ENCODE measurements around the gene TEF.

Gene TEF

DNA sequence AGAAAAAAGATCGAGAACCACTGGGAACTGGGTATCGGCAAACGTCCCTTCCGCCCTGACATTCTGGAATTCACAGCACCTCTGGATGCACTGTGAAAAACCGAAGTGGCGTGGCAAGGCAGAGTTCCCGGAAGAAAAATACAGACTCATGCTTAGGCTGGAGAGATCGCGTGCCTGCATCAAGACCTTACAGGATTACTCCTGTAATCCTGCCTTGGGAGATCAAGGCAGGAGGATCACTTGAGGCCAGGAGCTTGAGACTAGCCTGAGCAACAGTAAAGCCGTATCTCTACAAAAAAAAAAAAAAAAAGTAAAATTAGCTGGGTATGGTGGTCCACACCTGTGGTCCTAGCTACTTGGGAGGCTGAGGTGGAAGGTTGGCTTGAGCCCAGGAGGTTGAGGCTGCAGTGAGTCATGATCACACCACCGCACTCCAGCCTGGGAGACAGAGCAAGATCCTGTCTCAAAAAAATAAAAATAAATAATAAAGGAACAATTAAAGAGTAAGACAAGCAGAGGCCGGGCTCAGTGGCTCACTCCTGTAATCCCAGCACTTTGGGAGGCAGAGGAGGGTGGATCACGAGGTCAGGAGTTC is 19.9 kb upstream of the TEF start:
- Histone ChIP-seq H3K79me2 (ENCODE audit: insufficient read depth, low read length) (no peaks in the 10 kb centered on the region), H3F3A (ENCODE audit: low read depth) (no peaks in the 10 kb centered on the region), H3K4me2 (ENCODE audit: low read depth, low read length, poor library complexity, severe bottlenecking) (no peak overlapping the region), H3K9me3 (ENCODE audit: insufficient read depth, low read depth, low read length) (no peaks in the 10 kb centered on the region), H3K9ac (ENCODE audit: low read depth, low read length, poor library complexity, severe bottlenecking) (no peak overlapping the region), H3K9me2 (replicated peaks; ENCODE audit: low read depth, low read length) (no peaks in the 10 kb centered on the region), H3K4me3 (ENCODE audit: low read length, poor library complexity, severe bottlenecking) (no peak overlapping the region), H3K36me3 (ENCODE audit: insufficient read depth, low read length) (peaks cover 18% of the 10 kb centered on the region; the same call in 1 of the 2 replicates), H3K4me1 (ENCODE audit: insufficient read depth, low read length, poor library complexity, severe bottlenecking) (no peaks in the 10 kb centered on the region), H2AFZ (ENCODE audit: low read length) (no peak overlapping the region), H4K20me1 (ENCODE audit: insufficient read depth, low read length, poor library complexity, severe bottlenecking) (no peaks in the 10 kb centered on the region), H3K27me3 (ENCODE audit: insufficient read depth, low read length, poor library complexity, severe bottlenecking) (no peaks in the 10 kb centered on the region)
- TF ChIP-seq EZH2phosphoT487 (IDR thresholded peaks at IDR 0.05; ENCODE audit: borderline replicate concordance) (no peak), CTCF (conservative IDR thresholded peaks at IDR 0.05; ENCODE audit: low read length) (no peak)

DNA sequence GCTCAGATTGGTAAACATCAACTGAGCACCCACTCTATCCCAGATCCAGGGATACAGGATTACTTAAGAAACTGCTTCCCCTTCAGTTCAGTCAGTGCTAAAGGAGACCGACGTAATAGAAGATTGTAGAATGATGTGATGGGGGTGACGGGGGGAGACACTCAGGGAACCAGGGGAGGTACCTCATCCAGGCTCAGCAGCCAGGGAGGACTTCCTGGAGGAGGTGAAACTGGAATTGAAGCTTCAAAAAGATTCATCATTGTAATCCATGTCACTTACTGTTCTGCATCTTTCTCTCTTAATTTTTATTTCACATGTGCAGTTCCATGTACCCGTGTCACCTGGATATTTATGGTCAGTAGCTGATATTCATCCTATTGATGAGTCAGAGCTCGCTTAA is 19.1 kb upstream of the TEF start:
- no peak for TF ChIP-seq EZH2phosphoT487 (IDR thresholded peaks at IDR 0.05; ENCODE audit: borderline replicate concordance)
- TF ChIP-seq CTCF (conservative IDR thresholded peaks at IDR 0.05; ENCODE audit: low read length): no peak
- Histone ChIP-seq H3K36me3 (ENCODE audit: insufficient read depth, low read length) (peaks cover 10% of the 10 kb centered on the region; the same call in 1 of the 2 replicates), H3K9ac (ENCODE audit: low read depth, low read length, poor library complexity, severe bottlenecking) (no peak overlapping the region), H3K79me2 (ENCODE audit: insufficient read depth, low read length) (no peaks in the 10 kb centered on the region), H3K4me1 (ENCODE audit: insufficient read depth, low read length, poor library complexity, severe bottlenecking) (no peaks in the 10 kb centered on the region), H3K4me2 (ENCODE audit: low read depth, low read length, poor library complexity, severe bottlenecking) (no peak overlapping the region), H2AFZ (ENCODE audit: low read length) (no peak overlapping the region), H4K20me1 (ENCODE audit: insufficient read depth, low read length, poor library complexity, severe bottlenecking) (no peaks in the 10 kb centered on the region), H3F3A (ENCODE audit: low read depth) (no peaks in the 10 kb centered on the region), H3K9me3 (ENCODE audit: insufficient read depth, low read depth, low read length) (no peaks in the 10 kb centered on the region), H3K27me3 (ENCODE audit: insufficient read depth, low read length, poor library complexity, severe bottlenecking) (no peaks in the 10 kb centered on the region), H3K4me3 (ENCODE audit: low read length, poor library complexity, severe bottlenecking) (no peak overlapping the region), H3K9me2 (replicated peaks; ENCODE audit: low read depth, low read length) (no peaks in the 10 kb centered on the region)

DNA sequence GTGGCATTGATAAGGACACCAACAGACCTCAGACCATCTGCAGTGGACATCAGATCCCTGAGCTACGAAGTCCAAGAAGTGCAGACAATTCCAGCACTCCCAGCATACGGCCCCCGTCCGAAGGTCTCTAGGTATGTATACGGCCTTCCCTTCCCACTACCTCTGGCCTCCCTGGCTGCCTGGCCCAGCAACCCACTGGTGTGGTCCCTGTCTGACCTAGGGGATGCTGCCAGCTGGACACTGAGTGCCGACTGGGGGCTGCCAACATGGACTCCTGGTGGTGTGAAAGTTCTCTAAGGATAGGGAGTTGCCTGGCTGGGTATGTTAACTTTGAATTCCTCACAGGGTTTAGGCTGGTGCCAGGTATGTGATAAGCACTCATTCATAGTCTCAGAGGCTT is 17.5 kb upstream of the TEF start:
- Histone ChIP-seq H3K9ac (ENCODE audit: low read depth, low read length, poor library complexity, severe bottlenecking) (no peak overlapping the region), H3K4me3 (ENCODE audit: low read length, poor library complexity, severe bottlenecking) (no peak overlapping the region), H4K20me1 (ENCODE audit: insufficient read depth, low read length, poor library complexity, severe bottlenecking) (no peaks in the 10 kb centered on the region), H3K4me1 (ENCODE audit: insufficient read depth, low read length, poor library complexity, severe bottlenecking) (no peaks in the 10 kb centered on the region), H3K9me3 (ENCODE audit: insufficient read depth, low read depth, low read length) (no peaks in the 10 kb centered on the region), H3K27me3 (ENCODE audit: insufficient read depth, low read length, poor library complexity, severe bottlenecking) (no peaks in the 10 kb centered on the region), H3K4me2 (ENCODE audit: low read depth, low read length, poor library complexity, severe bottlenecking) (no peak overlapping the region), H2AFZ (ENCODE audit: low read length) (no peak overlapping the region), H3F3A (ENCODE audit: low read depth) (no peaks in the 10 kb centered on the region), H3K9me2 (replicated peaks; ENCODE audit: low read depth, low read length) (no peaks in the 10 kb centered on the region), H3K36me3 (ENCODE audit: insufficient read depth, low read length) (no peaks in the 10 kb centered on the region), H3K79me2 (ENCODE audit: insufficient read depth, low read length) (no peaks in the 10 kb centered on the region)
- TF ChIP-seq CTCF (conservative IDR thresholded peaks at IDR 0.05; ENCODE audit: low read length): no peak
- TF ChIP-seq EZH2phosphoT487 (IDR thresholded peaks at IDR 0.05; ENCODE audit: borderline replicate concordance): no peak

Measured in Loucy (cell line).